ENCODE measurements around the gene TMEM150B. TPM values are rescaled to one million over a fixed set of nuclear protein-coding genes. Genes with fewer than 3 reads are reported as not detected.

Gene TMEM150B
- total and polyA plus RNA-seq, 2 of the 4 experiments (the other 2 are of a cell fraction) = not detected

DNA sequence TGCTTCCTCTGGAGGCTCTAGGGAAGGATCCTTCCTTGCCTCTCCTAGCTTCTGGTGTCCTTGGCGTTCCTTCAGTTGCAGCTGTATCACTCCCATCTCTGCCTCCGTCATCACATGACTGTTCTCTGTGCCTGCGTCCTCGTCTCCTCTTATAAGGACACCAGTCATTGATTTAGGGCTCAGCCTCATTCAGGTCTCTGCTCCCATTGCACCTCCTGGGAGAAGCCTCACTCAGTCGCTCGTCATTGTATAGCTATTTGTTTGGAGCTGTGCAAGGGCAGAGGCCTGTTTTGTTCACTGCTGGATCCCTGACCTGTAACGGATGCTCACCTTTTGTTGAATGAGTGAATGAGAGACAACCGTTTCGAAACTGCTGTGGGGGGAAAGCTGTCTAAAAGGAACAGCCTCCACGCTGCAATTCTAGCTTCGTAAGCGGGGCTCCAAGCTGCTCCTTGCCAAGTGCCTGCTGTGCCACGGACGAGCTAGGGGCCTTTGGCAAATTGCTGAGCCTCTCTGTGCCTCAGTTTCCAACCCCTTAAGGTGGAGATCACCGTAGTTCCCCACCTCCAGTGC is 24.2 kb downstream of the TMEM150B start:
- no TSS peak for BruUV-seq (replicated peaks)
- WGBS, 2 experiments (ENCODE audit: extremely low coverage in 2 of 2, insufficient read length in 1 of 2) = 79% methylated on average over 8 of the region's 15 CpGs; no CpG with 5 or more reads in 1 of the 2 experiments
- DNase-seq (no peak), ATAC-seq (ENCODE audit: low read depth) (no peak)
- Histone ChIP-seq H4K20me1 (ENCODE audit: insufficient read depth, low read length) (no peaks in the 10 kb centered on the region), H4K91ac (ENCODE audit: insufficient read depth, low read depth, low read length) (no peak overlapping the region), H3K27ac (ENCODE audit: insufficient read depth, low read length) (no peak overlapping the region), H3K4me1 (ENCODE audit: control insufficient read depth, insufficient read depth, low read length) (no peaks in the 10 kb centered on the region), H3K4me3 (ENCODE audit: insufficient read depth, low read depth, low read length) (no peak overlapping the region), H3K14ac (replicated peaks; ENCODE audit: low read depth, low read length) (no peak overlapping the region), H4K5ac (ENCODE audit: low read depth, low read length) (no peak overlapping the region), H3K79me1 (ENCODE audit: low read depth in 1 of 2, low read length in 2 of 2) (no peaks in the 10 kb centered on the region), H3K4me2 (ENCODE audit: low read depth, low read length) (no peak overlapping the region), H3K9me1 (ENCODE audit: insufficient read depth, low read length) (no peaks in the 10 kb centered on the region), H3K23ac (ENCODE audit: low read depth, low read length) (no peak overlapping the region), H2BK5ac (ENCODE audit: low read depth, low read length, poor library complexity, severe bottlenecking) (no peak overlapping the region), H4K8ac (ENCODE audit: low read depth in 2 of 2, low read length in 2 of 2) (peak overlapping the region in 1 of 2 experiments; percentile 94; a peak in 1 of 4 replicates), H2BK20ac (ENCODE audit: low read depth, low read length) (no peak overlapping the region), H3K18ac (ENCODE audit: low read depth, low read length) (no peak overlapping the region), H3K56ac (ENCODE audit: extremely low read depth, insufficient read depth, low read length) (no peak overlapping the region), H2BK120ac (ENCODE audit: low read depth, low read length) (no peak overlapping the region), H2AK9ac (replicated peaks; ENCODE audit: low read depth, low read length, poor library complexity) (peak overlapping the region; percentile 48), H3K27me3 (ENCODE audit: control insufficient read depth, insufficient read depth, low read length) (no peaks in the 10 kb centered on the region), H3K4ac (ENCODE audit: low read depth, low read length) (no peak overlapping the region), H2AK5ac (ENCODE audit: low read depth, low read length) (no peak overlapping the region), H2BK15ac (ENCODE audit: low read depth, low read length) (no peak overlapping the region), H3K9ac (ENCODE audit: low read depth, low read length) (no peak overlapping the region), H2AFZ (replicated peaks; ENCODE audit: low read length, poor library complexity) (no peak overlapping the region), H3K9me3 (ENCODE audit: control insufficient read depth, insufficient read depth, low read length) (no peaks in the 10 kb centered on the region), H3K36me3 (ENCODE audit: control insufficient read depth, insufficient read depth, low read length) (peaks cover 43% of the 10 kb centered on the region)
- in situ Hi-C loops (cut with MboI; ENCODE audit: low sequenced_read_pairs) (no loop called here), intact Hi-C loops (cut with micrococcal nuclease) (loop anchor here (5.0 kb wide), 1 partner anchor 86 kb away; the partner anchor contains the start of gene RPL28), dilution Hi-C loops (cut with HindIII; ENCODE audit: low sequenced_read_pairs, unreplicated experiment) (no loop called here)
- CTCF ChIA-PET = interaction anchor here (0.6 to 2.0 kb wide), 7 partner anchors 13 to 83 kb away, joined by 3 to 11 read pairs (median 3); partner anchors contain the start of genes KMT5C and TMEM238
- no peak for TF ChIP-seq CEBPB (IDR thresholded peaks at IDR 0.05; ENCODE audit: low read depth, low read length)
- no peak for TF ChIP-seq CHD1 (IDR thresholded peaks at IDR 0.05; ENCODE audit: low read depth, low read length)
- no peak for TF ChIP-seq RFX5 (IDR thresholded peaks at IDR 0.05; ENCODE audit: low read depth, low read length)
- POLR2A ChIA-PET (ENCODE audit: unreplicated experiment) = interaction anchor here (1.0 kb wide), 1 partner anchor 104 kb away, joined by 4 read pairs; no protein-coding TSS in a partner anchor

All from IMR-90 (cell line).